ENCODE results near the gene MAP7.

MAP7 gene

DNA sequence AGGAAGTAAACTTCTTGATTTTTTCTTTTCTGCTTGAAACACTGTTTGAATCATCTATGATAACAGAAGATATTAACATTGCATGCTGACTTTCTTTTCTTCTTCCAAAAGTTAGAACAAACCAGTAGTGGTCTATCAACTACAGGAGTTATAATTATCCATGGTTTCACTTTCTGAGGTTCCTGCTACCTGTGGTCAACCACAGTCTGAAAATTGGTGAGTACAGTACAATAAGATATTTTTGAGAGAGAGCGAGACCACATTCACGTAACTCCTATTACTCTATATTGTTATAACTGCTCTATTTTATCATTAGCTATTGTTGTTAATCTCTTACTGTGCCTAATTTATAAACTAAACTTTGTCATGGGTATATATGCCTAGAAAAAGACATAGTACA is 86.1 kb downstream of the MAP7 start:
- POLR2A ChIA-PET, result no interaction called here
- TF ChIP-seq, protein P1, sequence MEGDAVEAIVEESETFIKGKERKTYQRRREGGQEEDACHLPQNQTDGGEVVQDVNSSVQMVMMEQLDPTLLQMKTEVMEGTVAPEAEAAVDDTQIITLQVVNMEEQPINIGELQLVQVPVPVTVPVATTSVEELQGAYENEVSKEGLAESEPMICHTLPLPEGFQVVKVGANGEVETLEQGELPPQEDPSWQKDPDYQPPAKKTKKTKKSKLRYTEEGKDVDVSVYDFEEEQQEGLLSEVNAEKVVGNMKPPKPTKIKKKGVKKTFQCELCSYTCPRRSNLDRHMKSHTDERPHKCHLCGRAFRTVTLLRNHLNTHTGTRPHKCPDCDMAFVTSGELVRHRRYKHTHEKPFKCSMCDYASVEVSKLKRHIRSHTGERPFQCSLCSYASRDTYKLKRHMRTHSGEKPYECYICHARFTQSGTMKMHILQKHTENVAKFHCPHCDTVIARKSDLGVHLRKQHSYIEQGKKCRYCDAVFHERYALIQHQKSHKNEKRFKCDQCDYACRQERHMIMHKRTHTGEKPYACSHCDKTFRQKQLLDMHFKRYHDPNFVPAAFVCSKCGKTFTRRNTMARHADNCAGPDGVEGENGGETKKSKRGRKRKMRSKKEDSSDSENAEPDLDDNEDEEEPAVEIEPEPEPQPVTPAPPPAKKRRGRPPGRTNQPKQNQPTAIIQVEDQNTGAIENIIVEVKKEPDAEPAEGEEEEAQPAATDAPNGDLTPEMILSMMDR (IDR thresholded peaks at IDR 0.05; ENCODE audit: insufficient read depth, low read length, missing control alignments), result no peak
- CTCF ChIA-PET, result no interaction called here
- no peak for DNase-seq (ENCODE audit: low read depth, low spot score)
- H3K4me3 ChIP-seq (ENCODE audit: low read depth, low read length), result no peak overlapping the region

DNA sequence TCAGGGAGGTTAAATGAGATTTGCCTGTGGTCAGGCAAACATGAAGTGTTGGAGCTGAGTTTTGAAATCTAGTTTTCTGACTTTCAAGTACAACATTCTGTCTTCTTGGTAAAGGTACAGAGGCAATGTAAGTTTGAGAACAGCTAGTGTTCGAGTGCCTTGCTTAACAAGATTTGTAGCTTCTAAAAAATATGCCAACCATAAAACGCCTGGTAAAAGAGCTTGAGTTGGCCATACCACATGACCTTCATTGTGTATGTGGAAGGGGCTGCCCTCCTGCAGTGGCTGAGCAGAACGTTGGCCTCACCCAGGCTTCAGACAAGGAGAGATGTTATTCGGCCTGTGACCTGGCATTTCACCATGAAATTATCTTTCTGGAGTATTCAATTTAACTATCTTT is 86.5 kb downstream of the MAP7 start:
- DNase-seq (ENCODE audit: low read depth, low spot score), result no peak
- ChIA-PET POLR2A (no interaction called here), CTCF (no interaction called here)
- H3K4me3 ChIP-seq (ENCODE audit: low read depth, low read length), result no peak overlapping the region
- TF ChIP-seq, protein P1 (IDR thresholded peaks at IDR 0.05; ENCODE audit: insufficient read depth, low read length, missing control alignments), result no peak

DNA sequence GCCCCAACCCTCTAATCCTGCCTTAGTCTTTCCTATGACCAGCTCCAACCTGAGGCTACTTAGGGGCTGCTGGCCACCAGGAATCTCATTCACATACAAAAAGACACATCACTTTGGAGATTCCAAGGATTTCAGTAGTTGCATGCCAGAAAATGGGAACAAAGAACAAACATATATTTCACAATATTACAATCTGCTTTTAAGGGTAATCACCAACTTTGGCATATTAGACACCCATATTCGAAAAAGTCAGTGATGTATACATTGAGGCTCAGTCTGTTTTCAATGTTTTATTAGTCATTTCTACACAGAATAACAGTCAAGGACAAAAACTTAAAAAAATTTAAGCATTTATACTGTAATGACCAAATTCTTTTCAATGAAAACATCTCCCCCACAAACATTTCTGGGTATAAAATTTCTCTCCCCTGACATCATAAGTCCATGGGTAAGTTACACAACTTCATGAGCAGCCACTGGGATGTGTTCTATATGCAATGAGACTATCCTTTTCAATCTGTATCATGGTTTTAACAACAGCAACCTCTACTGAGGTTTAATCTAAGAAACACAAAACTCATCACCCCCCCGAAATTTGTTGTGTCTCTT is 103.5 kb downstream of the MAP7 start:
- POLR2A ChIA-PET, result no interaction called here

DNA sequence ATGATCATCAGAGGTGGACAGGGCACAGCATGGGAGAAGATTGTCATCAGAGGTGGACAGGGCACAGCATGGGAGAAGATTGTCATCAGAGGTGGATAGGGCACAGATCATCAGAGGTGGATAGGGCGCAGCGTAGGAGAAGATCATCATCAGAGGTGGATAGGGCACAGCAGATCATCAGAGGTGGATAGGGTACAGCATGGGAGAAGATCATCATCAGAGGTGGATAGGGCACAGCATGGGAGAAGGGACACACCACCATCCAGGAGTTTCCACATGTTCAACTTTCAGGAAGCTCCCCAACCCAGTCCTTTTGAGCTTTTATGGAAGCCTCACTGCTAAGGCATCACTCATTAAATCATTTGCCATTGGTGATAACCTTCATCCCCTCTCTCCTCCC is 104.1 kb downstream of the MAP7 start:
- TF ChIP-seq, protein P1 (IDR thresholded peaks at IDR 0.05; ENCODE audit: insufficient read depth, low read length, missing control alignments), result no peak
- CTCF ChIA-PET, result no interaction called here
- POLR2A ChIA-PET, result no interaction called here
- no peak overlapping the region for H3K4me3 ChIP-seq (ENCODE audit: low read depth, low read length)
- DNase-seq (ENCODE audit: low read depth, low spot score), result no peak

More for the DNA sequence above, 103.5 kb downstream of the MAP7 start:
- TF ChIP-seq, protein P1 (IDR thresholded peaks at IDR 0.05; ENCODE audit: insufficient read depth, low read length, missing control alignments), result no peak
- CTCF ChIA-PET, result no interaction called here
- no peak overlapping the region for H3K4me3 ChIP-seq (ENCODE audit: low read depth, low read length)
- peak; percentile 28 for DNase-seq (ENCODE audit: low read depth, low spot score)

DNA sequence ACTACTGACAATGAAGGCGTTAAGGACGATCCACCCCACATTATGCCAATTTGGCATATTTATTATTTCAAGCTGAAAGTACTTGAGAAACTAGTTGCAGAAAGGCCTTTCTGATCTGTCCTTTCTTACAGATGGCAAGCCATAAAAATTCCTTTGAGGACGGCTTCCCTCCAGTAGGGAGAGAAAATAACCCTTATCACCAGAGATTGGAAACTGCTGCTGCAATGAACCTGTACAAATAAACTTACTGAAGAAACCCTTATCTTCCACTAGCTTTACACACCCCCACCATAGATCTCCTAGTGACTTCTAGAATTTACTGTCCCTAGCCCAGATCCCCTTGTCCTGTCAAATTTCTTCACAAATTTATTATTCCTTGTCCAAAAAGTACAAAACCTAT is 105.2 kb downstream of the MAP7 start:
- TF ChIP-seq, protein P1 (IDR thresholded peaks at IDR 0.05; ENCODE audit: insufficient read depth, low read length, missing control alignments), result no peak
- no peak for DNase-seq (ENCODE audit: low read depth, low spot score)
- POLR2A ChIA-PET, result no interaction called here
- no peak overlapping the region for H3K4me3 ChIP-seq (ENCODE audit: low read depth, low read length)
- CTCF ChIA-PET, result no interaction called here

DNA sequence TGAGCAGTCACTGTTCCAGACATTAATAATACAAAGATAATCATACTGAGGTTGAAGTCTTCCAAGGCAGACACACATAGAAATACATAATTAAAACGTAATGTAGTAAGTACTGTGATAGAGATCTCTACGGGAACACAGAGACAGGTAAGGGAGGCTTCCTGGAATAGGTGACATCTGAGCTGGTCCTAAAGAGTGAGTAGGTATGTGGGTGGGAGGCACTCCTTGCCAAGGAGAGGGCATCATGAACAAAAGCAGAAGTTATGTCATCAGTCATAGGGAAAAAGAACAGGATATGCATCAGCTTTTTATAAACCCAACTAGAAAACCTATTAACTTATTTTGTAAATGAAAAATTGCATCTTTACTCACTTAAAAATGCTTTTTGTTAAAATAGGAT is 110.0 kb downstream of the MAP7 start:
- H3K4me3 ChIP-seq (ENCODE audit: low read depth, low read length), result no peak overlapping the region
- DNase-seq (ENCODE audit: low read depth, low spot score), result no peak
- ChIA-PET CTCF (no interaction called here), POLR2A (no interaction called here)
- TF ChIP-seq, protein P1 (IDR thresholded peaks at IDR 0.05; ENCODE audit: insufficient read depth, low read length, missing control alignments), result no peak
